Measurements from ENCODE around the gene HNRNPUL1.

DNA sequence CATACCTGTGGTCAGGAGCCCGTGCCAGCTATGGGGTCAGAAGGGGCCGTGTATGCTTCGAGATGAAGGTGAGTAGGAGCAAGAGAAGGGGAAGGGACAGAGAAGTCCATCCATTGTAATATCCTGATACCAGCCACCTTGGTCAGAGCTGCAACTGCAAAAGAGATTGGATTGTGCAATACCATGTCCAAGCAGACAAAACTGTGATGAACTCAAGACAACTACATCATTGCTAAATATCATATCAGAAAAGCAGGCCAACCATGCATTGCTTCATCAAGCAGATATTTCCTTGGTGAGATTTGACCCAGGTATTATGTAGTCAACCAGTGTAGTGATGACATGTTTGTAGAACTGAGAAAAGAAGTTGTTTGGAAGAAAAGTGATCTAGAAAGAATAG is 12.1 kb downstream of the HNRNPUL1 start:
- TF ChIP-seq POLR2A (IDR thresholded peaks at IDR 0.05; ENCODE audit: low read depth, low read length), result no peak
- no peak for TF ChIP-seq JUN (IDR thresholded peaks at IDR 0.05; ENCODE audit: borderline replicate concordance, insufficient read depth, insufficient read length, low read depth)

Data from endothelial cell of umbilical vein (primary cell).